Measurements from ENCODE around the gene ZNF691.

- TF ChIP-seq EZH2 (IDR thresholded peaks at IDR 0.05; ENCODE audit: borderline replicate concordance, low read length) (no peak), CTCF (IDR thresholded peaks at IDR 0.05; ENCODE audit: low read length) (peak; percentile 7; the same call in 1 of the 2 replicates)
Observed at GRCh38 chr1:42860339-42861013, 14.1 kb downstream of the ZNF691 start.

All from OCI-LY1 (cell line).